NCI-H1092 treated with DMSO at 0.1 percent for 48 hours (cell line): ENCODE results near the gene MBNL1.

ENCODE experiments used
- DNase-seq: peaks from one replicate; lab custom pipeline; 2025; lab: John Stamatoyannopoulos, UW

Gene MBNL1

DNA sequence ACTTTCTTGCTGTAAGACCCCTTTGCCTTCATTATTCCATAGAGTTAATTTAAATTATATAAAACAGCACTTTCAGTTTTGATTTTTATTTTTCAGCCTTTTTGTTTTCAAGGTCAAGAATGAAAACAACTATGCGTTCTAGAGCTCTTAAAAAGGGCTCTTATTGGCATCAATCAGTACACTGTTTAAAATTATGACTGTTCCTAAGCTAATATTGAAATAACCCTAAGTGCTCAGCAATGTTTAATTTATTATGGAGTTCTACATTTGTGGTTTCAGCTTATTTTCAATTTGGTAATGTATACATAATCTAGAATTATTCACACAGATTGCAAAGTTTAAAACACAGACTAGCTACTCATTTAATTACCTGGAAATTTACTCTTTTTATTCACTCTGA, 179.4 kb downstream of the MBNL1 start:
- DNase-seq: no peak

DNA sequence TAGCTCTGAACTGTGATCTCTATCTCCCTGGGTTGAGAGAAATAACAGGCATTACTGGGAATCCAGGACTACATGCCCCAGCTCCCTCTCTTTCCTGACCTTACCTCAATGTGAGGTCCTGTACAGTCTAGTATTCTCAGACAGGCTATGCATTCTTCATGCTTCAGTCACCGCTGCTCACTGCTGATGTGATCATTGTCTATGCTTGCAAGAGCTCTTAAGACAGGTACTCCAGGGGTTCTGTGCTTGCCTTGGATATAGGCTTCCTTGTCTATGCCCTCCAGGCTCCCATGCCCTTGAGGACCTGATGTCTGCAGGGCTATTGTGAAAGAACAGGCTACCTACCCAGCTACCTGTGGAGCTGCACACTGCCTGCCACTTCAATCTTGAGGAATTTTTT, 183.6 kb downstream of the MBNL1 start:
- DNase-seq: no peak

DNA sequence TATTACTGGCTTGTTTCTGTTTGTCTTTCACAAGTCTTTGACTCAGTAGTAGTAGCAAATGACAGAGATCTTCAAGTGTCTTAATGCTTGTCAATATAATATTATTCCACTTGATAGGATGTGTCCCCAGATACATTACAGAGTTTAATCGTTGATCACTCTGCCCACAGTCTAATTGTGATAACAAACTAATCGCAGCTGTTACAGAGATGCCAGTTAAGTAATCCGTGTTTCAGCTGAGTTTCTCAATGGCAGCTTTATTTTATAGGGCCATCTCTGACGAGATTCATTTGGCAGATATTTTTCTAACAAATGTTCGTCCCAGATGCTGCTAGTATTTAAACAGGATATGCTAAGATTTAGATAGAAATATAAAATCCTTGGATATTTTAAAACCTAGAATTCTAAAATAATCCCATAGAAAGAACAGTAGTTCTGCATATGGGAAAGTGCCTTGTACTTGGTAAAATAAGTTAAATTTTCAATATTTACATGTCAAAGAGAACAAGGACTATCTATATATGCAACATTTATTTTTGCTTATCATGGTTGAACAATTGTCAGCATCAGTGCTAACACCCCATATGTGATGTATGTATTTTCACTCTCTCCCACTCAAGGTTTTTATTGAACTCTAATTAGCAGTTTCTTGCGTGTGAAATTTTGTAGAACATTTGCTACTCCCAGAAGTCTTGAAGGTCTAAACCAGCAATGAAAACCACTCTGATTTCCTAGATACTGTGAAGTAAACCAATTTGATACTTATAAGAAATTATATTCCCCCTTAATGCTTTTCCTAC, 185.5 kb downstream of the MBNL1 start:
- no peak for DNase-seq

DNA sequence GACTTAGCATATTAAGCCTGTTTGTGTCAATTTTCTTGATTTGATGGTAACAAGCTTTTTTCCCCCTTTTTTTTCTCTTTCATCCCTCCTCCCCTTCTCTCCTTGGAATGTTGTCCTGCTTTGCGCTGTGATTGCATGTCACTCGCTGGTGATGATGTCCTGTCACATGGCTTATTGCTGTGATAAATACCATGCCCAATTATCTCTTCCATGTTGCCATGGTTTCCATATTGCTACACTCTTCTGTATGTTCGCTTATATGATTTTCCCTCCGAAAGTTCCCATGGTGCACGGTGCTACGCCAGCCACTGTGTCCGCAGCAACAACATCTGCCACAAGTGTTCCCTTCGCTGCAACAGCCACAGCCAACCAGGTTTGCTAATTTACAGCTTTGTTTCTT, 187.3 kb downstream of the MBNL1 start:
- DNase-seq: no peak

DNA sequence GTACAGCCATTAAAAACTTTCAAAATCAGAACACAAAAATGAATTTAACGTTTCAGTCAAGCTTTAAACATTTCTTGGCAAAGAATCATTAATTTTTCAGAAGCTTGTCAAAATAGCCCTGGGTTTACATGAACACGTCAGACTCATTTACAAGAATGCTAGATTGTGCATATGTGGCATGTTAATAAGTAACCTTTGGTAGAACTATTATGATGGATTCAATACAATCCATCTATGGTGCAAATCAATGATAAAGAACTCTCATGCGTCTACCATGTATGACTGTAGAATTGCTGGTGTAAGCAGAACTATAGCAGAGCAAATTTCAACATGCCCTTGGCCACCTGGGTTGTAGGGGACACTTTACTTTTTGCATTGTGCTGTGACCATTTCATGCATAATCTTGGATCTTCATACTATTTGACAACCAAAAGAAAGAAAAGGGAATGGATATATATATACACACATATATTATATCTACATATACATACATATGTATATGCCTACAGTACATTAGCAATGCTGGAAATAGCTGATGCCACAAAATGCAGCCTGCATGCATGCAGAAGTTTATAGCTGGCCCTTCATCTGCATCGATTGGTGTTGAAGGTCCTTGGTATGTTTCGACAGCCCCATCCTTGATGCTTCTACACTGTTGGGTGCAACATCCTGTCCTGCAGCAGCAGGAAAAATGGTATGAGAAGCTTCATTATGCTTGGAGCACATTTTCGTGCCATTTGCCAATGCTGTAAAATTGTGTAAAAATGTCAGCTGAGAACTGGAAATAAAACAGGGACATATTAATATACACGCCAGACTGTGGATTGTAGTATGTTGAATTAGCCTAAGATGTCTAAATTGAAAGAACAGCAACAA, 189.0 kb downstream of the MBNL1 start:
- DNase-seq: no peak

DNA sequence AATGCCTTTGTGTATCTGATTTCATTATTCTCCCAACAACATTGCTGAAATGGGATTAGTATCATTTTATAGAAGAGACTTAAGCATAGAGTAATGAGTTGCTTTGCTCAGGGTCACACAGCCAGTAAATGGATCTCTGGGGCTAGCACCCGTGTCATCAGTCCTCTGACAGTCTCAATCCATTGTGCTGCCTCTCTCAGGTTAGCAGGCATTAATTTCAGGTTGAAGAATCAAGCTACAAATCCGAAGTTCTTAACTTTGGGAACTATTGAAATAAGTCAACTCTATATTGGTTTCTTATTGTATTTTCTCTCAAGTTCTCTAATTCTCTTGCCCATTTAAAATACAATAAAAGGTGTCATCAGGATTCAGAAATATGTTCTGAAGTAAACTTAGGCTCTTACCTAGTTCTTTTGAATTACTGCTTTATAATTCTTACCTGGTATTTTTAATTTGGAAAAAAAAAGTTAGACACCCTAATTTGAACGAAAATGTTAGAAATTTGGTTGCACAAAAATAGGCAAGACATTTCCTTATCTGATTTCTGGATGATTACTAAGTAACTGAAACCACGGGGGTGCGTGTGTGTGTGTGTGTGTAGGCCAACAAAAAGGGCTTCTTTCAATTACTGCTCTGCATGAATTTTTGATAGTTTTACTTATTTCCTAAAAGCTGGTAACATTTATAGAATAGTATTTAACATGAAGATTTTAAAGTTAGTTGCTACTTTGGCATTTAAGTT, 189.8 kb downstream of the MBNL1 start:
- DNase-seq: no peak

DNA sequence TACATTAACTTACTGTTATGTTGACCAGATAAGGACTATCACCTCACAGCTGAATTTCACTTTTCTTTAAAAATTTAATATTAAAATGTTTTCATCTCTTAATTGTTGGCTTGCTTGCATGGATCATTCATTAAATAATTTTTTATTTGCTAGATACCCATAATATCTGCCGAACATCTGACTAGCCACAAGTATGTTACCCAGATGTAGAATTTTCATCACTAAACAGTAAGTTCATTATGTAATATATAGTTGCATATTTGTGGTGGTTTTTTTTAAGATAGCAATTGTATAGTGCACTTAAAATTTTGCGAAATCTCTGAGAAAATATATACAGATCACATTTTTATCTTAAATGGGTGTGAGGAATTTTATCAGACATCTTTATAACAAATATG, 190.4 kb downstream of the MBNL1 start:
- no peak for DNase-seq

DNA sequence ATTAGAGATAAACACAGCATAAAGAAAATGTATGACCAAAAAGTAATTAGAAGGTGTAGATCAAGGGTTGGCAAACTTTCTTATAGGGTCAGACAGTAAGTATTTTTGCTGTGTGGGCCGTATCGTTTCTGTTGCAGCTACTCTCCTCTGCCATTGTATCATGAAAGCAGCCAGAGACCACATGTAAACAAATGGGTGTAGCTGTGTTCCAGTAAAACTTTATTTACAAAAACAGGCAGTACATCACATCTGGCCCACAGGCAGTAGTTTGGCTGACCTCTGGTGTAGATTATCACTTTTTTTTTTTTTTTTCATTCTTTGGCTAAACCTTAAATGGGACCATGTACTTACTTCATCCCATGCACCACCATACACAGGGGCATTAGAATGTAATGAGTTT, 190.8 kb downstream of the MBNL1 start:
- DNase-seq: no peak

DNA sequence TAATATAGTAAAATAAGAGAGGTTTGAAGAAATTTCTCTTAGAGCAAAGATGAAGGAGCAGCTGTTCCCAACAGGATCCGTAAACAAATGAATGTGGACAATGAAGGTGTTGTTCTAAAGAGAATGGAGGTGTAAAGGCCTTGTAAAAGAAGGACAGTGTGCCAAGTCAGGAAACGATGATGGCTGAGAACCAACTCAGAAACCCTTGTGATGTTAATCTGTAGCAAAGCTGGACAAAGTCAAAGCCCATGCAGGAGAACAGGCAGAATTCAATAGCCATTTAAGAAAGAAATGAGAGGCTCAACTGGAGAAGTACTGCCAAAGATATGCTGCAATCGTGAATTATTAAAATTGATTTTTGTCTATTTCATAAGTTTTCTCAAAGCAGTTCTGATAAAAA, 192.2 kb downstream of the MBNL1 start:
- peak; percentile 34 for DNase-seq

DNA sequence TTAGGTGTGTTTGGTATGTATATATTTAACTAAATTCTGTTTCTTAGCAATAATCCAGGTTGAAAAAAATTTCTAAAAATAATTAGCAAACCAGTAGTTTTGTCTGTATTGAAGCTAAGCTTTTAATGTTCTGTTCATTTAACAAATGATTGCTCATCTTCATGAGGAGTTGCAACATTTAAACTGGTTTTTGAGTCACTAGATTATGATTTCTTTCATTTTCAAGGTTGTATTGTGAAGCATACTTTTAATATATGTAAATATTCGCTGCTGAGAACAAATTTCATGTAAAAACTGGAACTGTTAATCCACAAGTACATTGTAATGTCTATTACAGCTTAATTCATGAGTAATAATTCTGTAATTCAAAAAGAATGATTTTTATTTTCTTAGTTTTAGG, 192.7 kb downstream of the MBNL1 start:
- no peak for DNase-seq

DNA sequence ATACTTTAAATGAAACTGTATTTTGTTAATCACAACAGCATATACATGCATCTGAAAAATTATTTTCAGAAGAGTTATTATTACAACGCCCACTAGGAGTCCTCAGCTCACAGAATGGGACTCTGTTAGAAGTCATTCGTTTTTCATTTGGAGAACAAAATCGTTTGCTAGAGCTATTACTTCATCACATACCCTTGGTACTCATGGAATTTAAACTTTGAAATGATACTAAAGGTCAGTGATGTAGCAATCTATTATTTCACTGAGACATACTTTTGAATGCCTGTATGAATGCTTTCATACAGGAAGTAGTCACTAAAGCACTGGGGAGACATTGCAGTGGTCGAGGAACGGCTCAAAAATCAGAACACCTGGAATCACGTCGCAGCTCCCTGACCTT, 198.1 kb downstream of the MBNL1 start:
- no peak for DNase-seq

DNA sequence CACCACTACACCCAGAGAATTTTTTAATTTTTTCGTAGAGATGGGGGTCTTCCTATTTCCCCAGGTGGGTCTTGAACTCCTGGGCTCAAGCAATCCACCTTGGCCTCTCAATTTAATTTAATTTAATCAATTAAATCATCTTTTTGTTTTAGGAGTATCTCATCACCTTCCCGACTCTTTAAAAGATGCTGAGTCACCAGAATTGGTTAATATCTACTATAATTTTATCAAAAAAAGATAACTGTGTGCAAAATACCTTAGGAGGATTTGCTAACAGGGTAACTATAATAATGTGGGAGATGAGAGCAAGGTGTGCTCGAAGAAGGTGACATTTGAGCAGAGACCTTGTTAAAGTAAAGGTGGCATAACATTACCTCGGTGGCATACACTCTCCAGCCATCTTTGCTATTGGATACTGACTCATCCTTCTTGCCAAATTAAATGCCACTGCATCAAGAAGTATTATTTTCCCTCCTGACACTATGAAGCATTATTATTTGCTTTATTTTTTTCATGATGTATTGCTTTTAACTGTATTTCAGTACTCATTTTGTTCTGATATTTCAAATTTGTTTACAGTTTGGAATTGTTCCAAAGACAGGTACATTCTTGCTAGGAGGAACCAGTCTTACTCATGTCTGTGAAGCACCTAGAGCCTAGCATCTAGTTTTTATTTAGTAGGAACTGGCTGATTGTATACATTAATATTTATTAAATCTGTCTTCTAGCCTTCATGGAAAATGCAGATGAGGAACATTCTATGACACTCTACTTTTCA, 200.7 kb downstream of the MBNL1 start:
- DNase-seq: no peak

DNA sequence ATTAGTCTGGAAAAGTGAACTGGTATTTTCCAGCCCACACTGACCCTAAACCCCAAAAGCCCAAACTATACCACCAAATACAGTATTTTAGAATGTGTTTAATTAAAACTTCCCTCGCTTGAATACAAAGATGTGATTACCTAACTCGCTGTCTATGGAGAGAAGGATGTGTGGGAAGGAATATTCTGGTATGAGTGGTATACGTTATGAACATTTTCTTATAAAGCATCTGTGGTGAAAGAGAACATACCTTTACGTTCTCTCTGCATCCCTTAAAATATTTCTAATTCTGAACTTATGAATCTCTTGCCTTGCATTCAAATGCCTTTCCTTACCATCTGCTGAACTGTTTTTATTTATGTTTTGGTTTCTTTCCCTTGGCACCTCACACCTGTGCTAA, 201.4 kb downstream of the MBNL1 start:
- no peak for DNase-seq

DNA sequence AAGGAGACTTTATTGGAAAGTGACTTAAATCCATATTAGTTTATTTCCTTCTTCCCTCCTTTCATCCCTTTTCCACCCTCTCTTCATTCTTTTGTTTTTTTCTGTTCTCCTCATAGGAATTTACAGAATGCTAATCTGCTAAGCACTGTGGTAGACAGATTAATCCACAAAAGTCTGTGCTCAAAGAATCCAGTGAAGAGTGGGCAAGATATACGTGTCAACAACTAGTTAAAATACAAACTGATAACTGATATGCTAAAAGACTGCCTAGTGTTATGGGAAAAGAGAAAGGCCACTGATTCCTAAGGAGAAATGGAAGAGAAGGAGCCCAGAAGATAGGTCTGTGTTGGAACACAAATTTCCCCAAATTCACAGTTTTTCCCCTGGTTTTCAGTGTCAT, 202.2 kb downstream of the MBNL1 start:
- no peak for DNase-seq

DNA sequence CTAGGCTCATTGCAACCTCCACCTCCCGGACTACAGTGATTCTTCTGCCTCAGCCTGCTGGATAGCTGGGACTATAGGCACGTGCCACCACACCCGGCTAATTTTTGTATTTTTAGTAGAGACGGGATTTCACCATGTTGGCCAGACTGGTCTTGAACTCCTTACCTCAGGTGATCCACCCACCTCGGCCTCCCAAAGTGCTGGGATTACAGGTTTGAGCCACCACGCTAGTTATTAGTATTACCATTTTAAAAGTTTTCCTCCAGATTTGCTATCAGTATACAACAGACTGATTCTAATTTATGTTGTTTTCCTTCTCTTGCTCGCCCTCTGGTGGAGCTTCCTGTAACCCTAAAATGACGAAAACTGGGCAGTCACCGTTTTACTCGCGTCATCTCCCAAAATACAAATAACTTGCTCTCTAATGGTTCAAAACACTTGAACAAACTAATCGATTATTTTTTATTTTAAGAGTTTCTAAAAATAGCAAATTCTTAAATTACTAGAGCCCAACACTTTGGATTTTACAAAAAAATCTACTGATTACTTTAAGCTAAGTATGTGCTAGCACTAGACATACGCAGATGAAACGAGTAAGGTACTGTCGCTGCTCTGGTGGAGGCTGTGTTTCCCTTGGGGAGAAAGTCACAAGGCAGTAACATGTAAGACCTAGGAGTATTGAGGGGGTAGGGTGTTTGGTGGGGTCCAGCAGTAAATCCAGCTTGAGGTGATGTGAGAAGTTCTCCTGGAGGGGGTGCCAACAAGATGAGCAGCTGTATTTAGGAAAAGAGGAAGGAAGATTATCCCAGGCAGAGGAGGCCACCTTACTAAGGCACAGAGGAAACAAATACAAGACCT, 203.3 kb downstream of the MBNL1 start:
- peak; percentile 54 for DNase-seq

DNA sequence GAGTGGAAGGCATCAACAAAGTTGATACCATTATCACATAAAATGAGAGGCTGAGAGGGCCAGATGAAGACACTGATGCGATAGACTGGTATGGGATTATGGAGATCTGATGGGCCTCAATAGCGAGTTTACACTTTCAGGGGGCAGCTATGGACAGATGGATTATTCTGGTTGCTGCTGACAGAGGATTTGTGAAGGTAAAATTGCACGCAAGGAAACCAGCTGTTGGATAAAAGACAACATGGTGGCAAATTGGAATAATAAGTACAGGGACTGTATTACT, 203.9 kb downstream of the MBNL1 start:
- no peak for DNase-seq

DNA sequence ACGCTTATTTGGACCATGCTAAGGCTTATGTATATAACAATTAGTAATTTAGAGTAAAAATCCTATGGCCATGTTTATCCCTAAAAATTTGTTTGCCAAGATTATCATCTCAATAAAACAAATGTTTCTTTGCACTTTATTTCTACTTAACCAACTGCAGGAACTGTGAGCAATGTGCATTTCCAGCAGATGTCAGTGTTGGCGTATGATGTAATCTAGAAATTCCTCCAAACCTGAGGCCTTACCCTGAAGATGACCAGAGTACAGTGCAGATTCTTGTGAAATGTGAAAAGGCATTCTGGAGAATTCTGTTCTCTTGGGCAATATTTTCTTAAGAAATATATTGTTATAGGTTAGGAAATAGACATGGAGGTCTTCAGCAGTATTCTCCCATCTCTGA, 205.9 kb downstream of the MBNL1 start:
- peak; percentile 14 for DNase-seq

DNA sequence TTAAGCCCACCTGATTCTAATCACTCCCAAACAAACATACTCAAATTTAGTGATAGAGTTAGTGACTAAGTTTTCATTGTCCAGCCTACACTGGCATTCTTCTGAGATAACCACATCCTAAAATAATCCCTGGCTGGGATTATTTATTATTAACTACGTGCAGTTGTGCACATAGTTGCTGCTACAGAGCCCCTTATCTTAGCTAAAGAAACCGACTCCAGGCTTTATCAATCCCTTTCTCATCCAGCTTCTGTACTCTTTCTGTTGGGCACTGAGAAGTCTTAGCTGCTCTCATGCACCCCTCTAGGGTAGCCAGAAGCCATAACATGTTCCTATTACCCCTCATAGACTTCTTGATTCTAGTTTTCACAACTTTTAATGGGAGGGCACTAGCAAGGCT, 208.7 kb downstream of the MBNL1 start:
- no peak for DNase-seq

DNA sequence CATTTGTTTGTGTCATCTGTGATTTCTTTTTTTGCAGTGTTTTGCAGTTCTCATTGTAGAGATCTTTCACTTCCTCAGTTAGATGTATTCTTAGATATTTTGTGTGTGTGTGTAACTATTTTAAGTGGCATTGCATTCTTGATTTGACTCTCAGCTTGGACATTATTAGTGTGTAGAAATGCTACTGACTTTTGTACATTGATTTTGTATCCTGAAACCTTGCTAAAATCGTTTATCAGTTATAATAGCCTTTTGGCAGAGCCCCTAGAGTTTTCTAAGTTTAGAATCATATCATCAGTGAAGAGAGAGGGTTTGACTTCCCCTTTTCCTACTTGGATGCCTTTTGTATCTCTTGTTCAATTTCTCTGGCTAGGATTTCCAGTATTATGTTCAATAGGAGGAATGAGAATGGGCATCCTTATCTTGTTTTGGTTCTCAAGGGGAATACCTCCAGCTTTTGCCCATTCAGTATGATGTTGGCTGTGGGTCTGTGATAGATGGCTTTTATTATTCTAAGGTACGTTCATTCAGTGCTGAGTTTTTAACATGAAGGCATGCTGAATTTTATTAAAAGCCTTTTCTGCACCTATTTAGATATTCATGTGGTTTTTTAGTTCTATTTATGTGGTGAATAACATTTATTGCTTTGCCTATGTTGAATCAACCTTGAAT, 211.7 kb downstream of the MBNL1 start:
- no peak for DNase-seq

DNA sequence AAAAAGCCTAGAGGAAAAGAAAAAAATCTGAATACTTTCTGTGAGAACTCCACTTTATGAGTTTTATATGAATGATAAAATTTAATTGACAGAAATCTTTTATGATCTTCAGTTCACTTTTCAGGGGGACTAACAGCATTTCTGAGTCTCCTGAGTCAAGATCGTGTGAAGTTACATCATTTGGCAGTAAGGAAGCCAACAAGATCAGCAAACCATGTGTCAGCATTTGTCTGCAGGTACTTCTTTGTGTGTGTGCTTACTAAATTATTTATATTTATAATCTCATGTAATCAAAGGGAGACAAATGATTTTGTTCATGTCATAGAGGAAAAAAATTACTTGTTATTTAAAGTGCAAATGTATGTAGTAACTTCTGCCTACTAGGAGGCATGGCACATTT, 217.6 kb downstream of the MBNL1 start:
- no peak for DNase-seq

DNA sequence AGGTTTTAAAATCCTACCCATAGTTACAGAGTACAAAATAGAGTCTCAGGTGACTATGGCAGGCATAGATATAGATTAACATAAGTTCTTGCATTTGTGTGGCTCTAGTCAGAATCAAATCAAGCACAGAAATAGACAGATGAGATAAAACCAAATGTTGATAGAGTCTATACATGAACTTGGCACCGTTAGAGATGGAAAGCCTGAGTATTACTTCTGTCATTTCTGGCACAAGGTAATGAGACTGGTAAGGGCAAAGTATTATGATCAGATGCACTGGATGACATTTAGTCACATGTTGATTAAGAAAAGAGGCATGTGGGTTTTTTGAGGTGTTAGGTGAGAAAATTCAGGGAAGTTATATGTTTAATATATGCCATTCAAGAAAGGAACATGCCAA, 219.7 kb downstream of the MBNL1 start:
- no peak for DNase-seq
